Measurements from ENCODE around the gene WBP4.

The WBP4 gene

DNA sequence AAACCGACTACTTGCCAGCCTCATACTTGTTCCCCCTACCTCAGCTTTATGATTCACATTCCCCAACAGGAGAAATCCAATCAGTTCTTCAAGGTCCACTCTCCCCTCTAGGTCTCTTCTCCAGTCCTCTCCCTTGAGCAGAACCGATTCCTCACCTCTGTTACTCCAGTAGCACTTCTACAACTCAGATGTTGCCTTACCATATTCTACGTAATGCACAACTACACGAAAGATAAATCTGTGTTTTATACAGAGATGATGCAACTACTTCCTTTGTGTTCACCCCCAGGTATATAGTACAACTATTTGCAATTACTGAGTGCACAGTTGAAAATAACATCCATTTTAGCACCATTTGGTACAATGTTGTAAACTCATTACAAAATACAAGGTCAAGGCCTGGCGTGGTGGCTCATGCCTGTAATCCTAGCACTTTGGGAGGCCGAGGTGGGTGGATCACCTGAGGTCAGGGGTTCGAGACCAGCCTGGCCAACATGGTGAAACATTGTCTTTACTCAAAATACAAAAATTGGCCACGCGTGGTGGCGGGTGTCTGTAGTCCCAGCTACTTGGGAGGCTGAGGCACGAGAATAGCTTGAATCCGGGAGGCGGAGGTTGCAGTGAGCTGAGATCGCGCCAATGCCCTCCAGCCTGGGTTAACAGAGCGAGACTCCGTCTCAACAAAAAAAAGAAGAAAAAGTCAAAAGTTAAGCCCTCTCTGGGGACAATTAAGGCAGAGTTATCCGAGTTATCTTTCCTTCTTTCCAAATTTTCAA is 2.8 kb upstream of the WBP4 start:
- WGBS: 96% methylated on average over 17 of the region's 18 CpGs
- peaks cover 10% of the 10 kb centered on the region for H3K4me1 ChIP-seq (ENCODE audit: control insufficient read depth, insufficient read depth, low read depth, low read length)
- H4K91ac ChIP-seq (ENCODE audit: low read length): no peak overlapping the region
- H2BK12ac ChIP-seq (ENCODE audit: low read length in 2 of 2): no peak overlapping the region
- H3K18ac ChIP-seq (ENCODE audit: low read depth in 1 of 2, low read length in 2 of 2): peak overlapping the region in 1 of 2 experiments; percentile 21
- H3K27ac ChIP-seq (ENCODE audit: low read length, poor library complexity, severe bottlenecking): no peak overlapping the region
- H3K79me1 ChIP-seq (replicated peaks; ENCODE audit: low read length, poor library complexity, severe bottlenecking): peaks cover 4% of the 10 kb centered on the region
- H3K14ac ChIP-seq (ENCODE audit: low read length in 2 of 2): no peak overlapping the region
- H3K23ac ChIP-seq (ENCODE audit: low read length in 2 of 2): no peak overlapping the region
- no peak overlapping the region for H2BK15ac ChIP-seq (ENCODE audit: low read depth, poor library complexity, severe bottlenecking)
- H2BK5ac ChIP-seq (ENCODE audit: low read depth, low read length, poor library complexity, severe bottlenecking): no peak overlapping the region
- no peak overlapping the region for H2BK120ac ChIP-seq (ENCODE audit: low read depth, low read length)
- H2AK5ac ChIP-seq (ENCODE audit: low read length, severe bottlenecking): peak overlapping the region; percentile 26
- no peaks in the 10 kb centered on the region for H3K27me3 ChIP-seq (ENCODE audit: control insufficient read depth in 1 of 2, insufficient read depth in 1 of 2, low read length in 2 of 2)
- peak overlapping the region in 1 of 2 experiments; percentile 85 for H3K4me3 ChIP-seq (ENCODE audit: insufficient read depth in 1 of 2, low read depth in 1 of 2, low read length in 2 of 2)
- no peak overlapping the region for H3K4ac ChIP-seq (ENCODE audit: low read depth in 1 of 2, low read length in 2 of 2)
- H3K36me3 ChIP-seq (ENCODE audit: control insufficient read depth in 1 of 2, insufficient read depth in 2 of 2, low read depth in 1 of 2, low read length in 2 of 2): peaks cover 0 to 8% of the 10 kb centered on the region in 2 experiments
- H4K8ac ChIP-seq (ENCODE audit: low read length): no peak overlapping the region
- peak overlapping the region; percentile 99 for H3K9ac ChIP-seq (ENCODE audit: low read length)
- H3K4me2 ChIP-seq (ENCODE audit: low read length, poor library complexity, severe bottlenecking): peak overlapping the region; percentile 45
- H3K9me3 ChIP-seq (ENCODE audit: control insufficient read depth, low read length): no peaks in the 10 kb centered on the region
- DNase-seq: no peak
- H2AFZ ChIP-seq (ENCODE audit: low read depth, low read length): no peak overlapping the region

DNA sequence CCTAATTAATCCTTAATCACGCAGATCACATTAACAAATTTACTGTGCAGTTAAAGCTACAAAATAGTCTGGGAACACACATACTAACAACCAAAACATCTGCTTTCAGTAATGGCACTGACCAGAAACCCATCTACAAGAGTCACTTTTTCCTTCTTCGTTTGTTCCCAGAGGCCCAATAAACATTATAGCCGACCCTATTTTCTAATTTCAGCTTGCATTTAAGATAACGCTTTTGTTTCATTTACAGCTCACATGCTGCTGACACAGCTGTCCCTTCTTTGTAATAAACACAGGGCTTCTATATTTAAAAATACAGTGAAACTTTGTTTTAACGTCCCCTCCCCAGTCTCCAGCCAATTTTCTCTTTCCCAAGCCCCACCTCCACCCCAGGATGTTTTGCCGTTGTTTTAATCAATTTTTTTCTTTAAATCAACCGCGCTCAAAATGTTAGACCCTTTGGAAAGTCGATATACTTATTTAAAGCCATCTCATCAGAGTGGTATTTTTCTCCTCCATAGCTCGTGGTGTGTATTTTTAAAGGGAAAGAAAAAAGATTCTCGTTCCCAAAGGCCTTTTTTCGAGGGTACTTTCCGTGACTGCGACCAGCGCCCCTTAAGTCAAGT is 1.7 kb upstream of the WBP4 start:
- Histone ChIP-seq H2AK5ac (ENCODE audit: low read length, severe bottlenecking) (no peak overlapping the region), H3K18ac (ENCODE audit: low read depth in 1 of 2, low read length in 2 of 2) (peak overlapping the region; percentile 94 to 99), H3K4me2 (ENCODE audit: low read length, poor library complexity, severe bottlenecking) (peak overlapping the region; percentile 73), H2BK120ac (ENCODE audit: low read depth, low read length) (no peak overlapping the region), H2AFZ (ENCODE audit: low read depth, low read length) (no peak overlapping the region), H3K4me3 (ENCODE audit: insufficient read depth in 1 of 2, low read depth in 1 of 2, low read length in 2 of 2) (peak overlapping the region; percentile 85 to 91), H3K23ac (ENCODE audit: low read length in 2 of 2) (no peak overlapping the region), H4K91ac (ENCODE audit: low read length) (no peak overlapping the region), H3K4me1 (ENCODE audit: control insufficient read depth, insufficient read depth, low read depth, low read length) (peaks cover 10% of the 10 kb centered on the region), H4K8ac (ENCODE audit: low read length) (no peak overlapping the region), H3K36me3 (ENCODE audit: control insufficient read depth in 1 of 2, insufficient read depth in 2 of 2, low read depth in 1 of 2, low read length in 2 of 2) (peaks cover 0 to 15% of the 10 kb centered on the region in 2 experiments), H3K27ac (ENCODE audit: low read length, poor library complexity, severe bottlenecking) (peak overlapping the region; percentile 100), H3K9ac (ENCODE audit: low read length) (peak overlapping the region; percentile 99), H3K14ac (ENCODE audit: low read length in 2 of 2) (no peak overlapping the region), H2BK12ac (ENCODE audit: low read length in 2 of 2) (no peak overlapping the region), H3K4ac (ENCODE audit: low read depth in 1 of 2, low read length in 2 of 2) (peak overlapping the region in 1 of 2 experiments; percentile 54), H2BK5ac (ENCODE audit: low read depth, low read length, poor library complexity, severe bottlenecking) (peak overlapping the region; percentile 46), H3K27me3 (ENCODE audit: control insufficient read depth in 1 of 2, insufficient read depth in 1 of 2, low read length in 2 of 2) (no peaks in the 10 kb centered on the region), H3K79me1 (replicated peaks; ENCODE audit: low read length, poor library complexity, severe bottlenecking) (peaks cover 4% of the 10 kb centered on the region), H3K9me3 (ENCODE audit: control insufficient read depth, low read length) (no peaks in the 10 kb centered on the region), H2BK15ac (ENCODE audit: low read depth, poor library complexity, severe bottlenecking) (no peak overlapping the region)
- peak; percentile 55 for DNase-seq
- 3% methylated on average over 12 of the region's 15 CpGs for WGBS

DNA sequence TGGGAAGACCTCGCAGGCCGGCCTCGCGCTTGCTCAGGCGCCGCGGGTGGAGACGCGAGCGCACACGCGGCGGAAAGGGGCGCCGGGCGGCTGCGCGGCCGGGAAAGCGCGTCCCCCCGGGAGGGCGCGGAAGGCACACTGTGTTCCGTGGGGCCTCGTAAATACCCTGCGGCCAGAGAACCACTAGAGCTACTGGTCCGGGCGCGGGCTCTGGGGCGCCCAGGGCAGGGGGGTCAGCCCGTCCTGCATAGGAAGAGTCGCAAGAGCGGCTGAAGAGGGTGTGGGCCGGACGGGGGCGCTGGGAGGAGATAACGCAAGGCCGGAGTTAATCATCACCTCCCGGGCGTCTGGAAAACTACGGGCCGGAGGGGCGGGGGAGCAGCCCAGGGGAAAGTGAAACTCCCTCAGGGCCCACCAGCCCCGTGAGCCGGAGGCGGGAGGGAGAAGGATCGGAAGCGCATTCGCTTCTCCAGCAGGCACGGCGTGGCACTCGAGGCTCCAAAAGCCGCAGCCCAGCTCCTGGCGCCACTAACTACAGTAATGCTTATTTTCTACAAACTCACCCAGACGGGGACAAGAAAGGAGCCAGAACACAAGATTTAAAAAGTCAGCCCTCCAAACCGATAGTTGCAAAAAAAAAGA is 1.1 kb upstream of the WBP4 start:
- peak overlapping the region; percentile 94 for H2BK5ac ChIP-seq (ENCODE audit: low read depth, low read length, poor library complexity, severe bottlenecking)
- H2BK12ac ChIP-seq (ENCODE audit: low read length in 2 of 2): no peak overlapping the region
- no peaks in the 10 kb centered on the region for H3K27me3 ChIP-seq (ENCODE audit: control insufficient read depth in 1 of 2, insufficient read depth in 1 of 2, low read length in 2 of 2)
- peak overlapping the region; percentile 95 to 98 for H3K4ac ChIP-seq (ENCODE audit: low read depth in 1 of 2, low read length in 2 of 2)
- peak overlapping the region; percentile 73 for H3K4me2 ChIP-seq (ENCODE audit: low read length, poor library complexity, severe bottlenecking)
- no peak overlapping the region for H2AFZ ChIP-seq (ENCODE audit: low read depth, low read length)
- peaks cover 0 to 15% of the 10 kb centered on the region in 2 experiments for H3K36me3 ChIP-seq (ENCODE audit: control insufficient read depth in 1 of 2, insufficient read depth in 2 of 2, low read depth in 1 of 2, low read length in 2 of 2)
- WGBS: under 1% methylated on average over 34 of the region's 57 CpGs
- H3K27ac ChIP-seq (ENCODE audit: low read length, poor library complexity, severe bottlenecking): peak overlapping the region; percentile 100
- peak overlapping the region; percentile 94 to 99 for H3K18ac ChIP-seq (ENCODE audit: low read depth in 1 of 2, low read length in 2 of 2)
- peak overlapping the region; percentile 96 for H2BK15ac ChIP-seq (ENCODE audit: low read depth, poor library complexity, severe bottlenecking)
- peak; percentile 96 for DNase-seq
- peak overlapping the region; percentile 90 for H4K91ac ChIP-seq (ENCODE audit: low read length)
- peaks cover 10% of the 10 kb centered on the region for H3K4me1 ChIP-seq (ENCODE audit: control insufficient read depth, insufficient read depth, low read depth, low read length)
- peak overlapping the region; percentile 83 for H2BK120ac ChIP-seq (ENCODE audit: low read depth, low read length)
- peak overlapping the region; percentile 86 for H2AK5ac ChIP-seq (ENCODE audit: low read length, severe bottlenecking)
- H3K14ac ChIP-seq (ENCODE audit: low read length in 2 of 2): peak overlapping the region; percentile 64 to 68
- peak overlapping the region; percentile 99 for H3K9ac ChIP-seq (ENCODE audit: low read length)
- peak overlapping the region in 1 of 2 experiments; percentile 64 for H3K23ac ChIP-seq (ENCODE audit: low read length in 2 of 2)
- no peaks in the 10 kb centered on the region for H3K9me3 ChIP-seq (ENCODE audit: control insufficient read depth, low read length)
- H3K79me1 ChIP-seq (replicated peaks; ENCODE audit: low read length, poor library complexity, severe bottlenecking): peaks cover 3% of the 10 kb centered on the region
- H4K8ac ChIP-seq (ENCODE audit: low read length): peak overlapping the region; percentile 76
- peak overlapping the region; percentile 85 to 91 for H3K4me3 ChIP-seq (ENCODE audit: insufficient read depth in 1 of 2, low read depth in 1 of 2, low read length in 2 of 2)

DNA sequence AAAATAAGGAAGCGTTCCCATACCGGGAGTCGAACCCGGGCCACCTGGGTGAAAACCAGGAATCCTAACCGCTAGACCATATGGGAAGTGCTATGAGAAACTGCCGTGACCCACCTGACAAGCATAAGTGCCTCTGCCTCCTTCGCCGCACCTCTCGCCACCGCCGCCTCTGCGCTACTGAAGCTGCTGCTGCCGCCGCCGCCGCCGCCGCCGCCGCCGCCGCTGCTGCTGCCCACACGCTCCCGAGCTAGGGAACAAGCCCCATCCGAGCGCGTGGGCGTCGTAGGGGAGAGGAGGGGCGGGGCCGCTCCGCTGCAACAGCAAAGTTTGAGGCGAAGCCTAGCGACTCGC is 610 bp upstream of the WBP4 start:
- Histone ChIP-seq H3K36me3 (ENCODE audit: control insufficient read depth in 1 of 2, insufficient read depth in 2 of 2, low read depth in 1 of 2, low read length in 2 of 2) (peaks cover 0 to 20% of the 10 kb centered on the region in 2 experiments), H3K4me1 (ENCODE audit: control insufficient read depth, insufficient read depth, low read depth, low read length) (peaks cover 9% of the 10 kb centered on the region), H2BK5ac (ENCODE audit: low read depth, low read length, poor library complexity, severe bottlenecking) (peak overlapping the region; percentile 94), H2BK120ac (ENCODE audit: low read depth, low read length) (peak overlapping the region; percentile 92), H3K18ac (ENCODE audit: low read depth in 1 of 2, low read length in 2 of 2) (peak overlapping the region; percentile 79 to 99), H3K9me3 (ENCODE audit: control insufficient read depth, low read length) (no peaks in the 10 kb centered on the region), H3K27ac (ENCODE audit: low read length, poor library complexity, severe bottlenecking) (peak overlapping the region; percentile 100), H3K4ac (ENCODE audit: low read depth in 1 of 2, low read length in 2 of 2) (peak overlapping the region; percentile 88 to 95), H2AK5ac (ENCODE audit: low read length, severe bottlenecking) (peak overlapping the region; percentile 86), H2AFZ (ENCODE audit: low read depth, low read length) (peak overlapping the region; percentile 46), H4K91ac (ENCODE audit: low read length) (peak overlapping the region; percentile 95), H4K8ac (ENCODE audit: low read length) (peak overlapping the region; percentile 96), H3K9ac (ENCODE audit: low read length) (peak overlapping the region; percentile 99), H3K23ac (ENCODE audit: low read length in 2 of 2) (peak overlapping the region in 1 of 2 experiments; percentile 99), H3K14ac (ENCODE audit: low read length in 2 of 2) (peak overlapping the region; percentile 68 to 92), H3K4me3 (ENCODE audit: insufficient read depth in 1 of 2, low read depth in 1 of 2, low read length in 2 of 2) (peak overlapping the region; percentile 85 to 91), H2BK15ac (ENCODE audit: low read depth, poor library complexity, severe bottlenecking) (peak overlapping the region; percentile 91), H3K79me1 (replicated peaks; ENCODE audit: low read length, poor library complexity, severe bottlenecking) (peaks cover 2% of the 10 kb centered on the region), H3K27me3 (ENCODE audit: control insufficient read depth in 1 of 2, insufficient read depth in 1 of 2, low read length in 2 of 2) (no peaks in the 10 kb centered on the region), H2BK12ac (ENCODE audit: low read length in 2 of 2) (peak overlapping the region; percentile 45 to 84), H3K4me2 (ENCODE audit: low read length, poor library complexity, severe bottlenecking) (peak overlapping the region; percentile 52)
- DNase-seq: peak; percentile 89
- WGBS: under 1% methylated on average over 32 of the region's 35 CpGs
